ENCODE measurements around the gene NETO2.
"Not testable (repeated sequence)": the region's sequence is repeated elsewhere in the genome, so short reads cannot be mapped to it uniquely, and the experiment has no call there.

Gene NETO2

GRCh38 chr16:47064775-47065174 is 79.0 kb downstream of the NETO2 start:
- no peak for DNase-seq (ENCODE audit: low read depth in 3 of 3)

- DNase-seq (ENCODE audit: low read depth in 3 of 3): no peak
Observed at GRCh38 chr16:47063011-47063724, 80.6 kb downstream of the NETO2 start.

- DNase-seq (ENCODE audit: low read depth in 3 of 3): no peak
Observed at GRCh38 chr16:47061204-47061603, 82.5 kb downstream of the NETO2 start.

- DNase-seq (ENCODE audit: low read depth in 3 of 3): no peak
Observed at GRCh38 chr16:47060596-47060995, 83.1 kb downstream of the NETO2 start.

GRCh38 chr16:47059991-47060390 is 83.8 kb downstream of the NETO2 start:
- no peak for DNase-seq (ENCODE audit: low read depth in 3 of 3)

GRCh38 chr16:47059130-47059529 is 84.6 kb downstream of the NETO2 start:
- not testable (repeated sequence) for DNase-seq (ENCODE audit: low read depth in 3 of 3)

- no peak for DNase-seq (ENCODE audit: low read depth in 3 of 3)
Observed at GRCh38 chr16:47058295-47059086, 85.3 kb downstream of the NETO2 start.

GRCh38 chr16:47057630-47057993 is 86.1 kb downstream of the NETO2 start:
- no peak for DNase-seq (ENCODE audit: low read depth in 3 of 3)

GRCh38 chr16:47056688-47057629 is 86.8 kb downstream of the NETO2 start:
- no peak for DNase-seq (ENCODE audit: low read depth in 3 of 3)

GRCh38 chr16:47056061-47056460 is 87.7 kb downstream of the NETO2 start:
- not testable (repeated sequence) for DNase-seq (ENCODE audit: low read depth in 3 of 3)

- DNase-seq (ENCODE audit: low read depth in 3 of 3): no peak
Observed at GRCh38 chr16:47055136-47055885, 88.4 kb downstream of the NETO2 start.

GRCh38 chr16:47054306-47054705 is 89.4 kb downstream of the NETO2 start:
- no peak for DNase-seq (ENCODE audit: low read depth in 3 of 3)

- DNase-seq (ENCODE audit: low read depth in 3 of 3): no peak
Observed at GRCh38 chr16:47053895-47054294, 89.8 kb downstream of the NETO2 start.

- no peak for DNase-seq (ENCODE audit: low read depth in 3 of 3)
Observed at GRCh38 chr16:47052666-47053640, 90.8 kb downstream of the NETO2 start.

- no peak for DNase-seq (ENCODE audit: low read depth in 3 of 3)
Observed at GRCh38 chr16:47051031-47051430, 92.7 kb downstream of the NETO2 start.

- no peak for DNase-seq (ENCODE audit: low read depth in 3 of 3)
Observed at GRCh38 chr16:47049901-47050583, 93.7 kb downstream of the NETO2 start.

GRCh38 chr16:47047524-47048203 is 96.1 kb downstream of the NETO2 start:
- no peak for DNase-seq (ENCODE audit: low read depth in 3 of 3)

- DNase-seq (ENCODE audit: low read depth in 3 of 3): no peak
Observed at GRCh38 chr16:47046726-47047523, 96.8 kb downstream of the NETO2 start.

Measured in stimulated activated CD4-positive, alpha-beta T cell treated with anti-CD3 and anti-CD28 coated beads, TNF-alpha, amount 100 ng/mL, for 4 hours (primary cell).